Keratinocyte (primary cell): ENCODE data around the gene GPR83.

Experiments
- CTCF ChIP-seq, 3 experiments: IDR thresholded peaks in 1 of 3; conservative IDR thresholded peaks in 1 of 3; optimal IDR thresholded peaks in 1 of 3; 2 replicates in 2 of 3; 3 replicates in 1 of 3; pipeline versions ENCODE3 to v1.5.1; 2011; ENCODE audit warnings: low read length in 3 of 3, mild to moderate bottlenecking in 3 of 3, moderate library complexity in 2 of 3, control low read depth in 1 of 3, inconsistent platforms in 1 of 3; ENCODE audit not compliant: insufficient read depth in 2 of 3; ENCODE audit errors: extremely low read depth in 1 of 3
- EZH2 ChIP-seq: IDR thresholded peaks from one replicate; pipeline ENCODE4 v1.6.1; 2012; ENCODE audit warnings: inconsistent platforms, mild to moderate bottlenecking, low read length, moderate library complexity

GRCh38 chr11:94418123-94418765 lies 17.0 kb upstream of the GPR83 start:
- TF ChIP-seq CTCF (optimal IDR thresholded peaks at IDR 0.05 in 1 of 3, IDR thresholded peaks at IDR 0.05 in 1 of 3, conservative IDR thresholded peaks at IDR 0.05 in 1 of 3; ENCODE audit: extremely low read depth in 1 of 3, insufficient read depth in 2 of 3, low read length in 3 of 3) (no peak), EZH2 (no peak)
